GM21390 (cell line): ENCODE measurements around the gene CABCOCO1.

Experiments
- ATAC-seq: cut with Tn5 transposase; IDR thresholded peaks from one replicate; pipeline ENCODE4 v1.9.1; 2021; ENCODE audit not compliant: unreplicated experiment

The CABCOCO1 gene

GRCh38 chr10:61804414-61804813, 141.7 kb downstream of the CABCOCO1 start:
- ATAC-seq, result no peak

- no peak for ATAC-seq
Measured at GRCh38 chr10:61805091-61805490, 142.4 kb downstream of the CABCOCO1 start.

DNA sequence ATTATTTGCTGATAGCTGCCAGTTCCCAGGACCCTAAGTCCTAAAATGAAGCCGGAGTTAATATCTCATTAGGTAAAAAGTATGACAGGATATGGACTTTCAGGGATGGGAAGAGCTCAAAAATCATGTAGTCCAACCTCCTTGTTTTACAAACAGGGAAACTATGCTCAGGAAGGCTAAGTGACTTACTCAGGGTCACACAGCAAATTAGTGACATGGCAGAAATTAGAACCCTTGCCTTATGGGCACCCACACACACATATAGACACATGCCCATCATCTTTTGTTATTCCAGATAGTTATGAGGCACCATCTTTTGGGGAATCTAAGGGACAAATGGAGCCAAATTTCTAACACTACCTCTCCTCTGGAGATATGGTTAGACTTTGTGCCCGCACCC, 147.5 kb downstream of the CABCOCO1 start:
- no peak for ATAC-seq

GRCh38 chr10:61812052-61812721, 149.5 kb downstream of the CABCOCO1 start:
- peak; percentile 66 for ATAC-seq

DNA sequence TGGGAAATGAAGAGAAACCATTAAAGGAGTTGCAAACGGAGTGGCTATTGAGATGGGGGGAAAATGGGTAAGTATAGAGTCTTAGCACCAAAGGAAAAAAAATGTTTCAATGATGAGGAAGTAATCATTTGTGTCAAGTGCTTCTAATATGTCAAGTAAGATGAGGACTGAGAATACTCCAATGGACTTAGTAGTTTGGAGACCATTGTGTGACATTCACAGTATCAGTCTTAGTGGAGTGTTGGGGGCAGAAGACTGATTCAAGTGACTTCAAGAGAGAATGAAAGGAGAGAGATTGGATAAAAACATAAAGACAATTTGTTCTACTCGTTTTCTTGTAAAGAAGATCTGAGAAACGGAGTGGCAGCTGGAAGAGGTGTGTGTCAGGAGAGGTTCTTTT, 150.2 kb downstream of the CABCOCO1 start:
- no peak for ATAC-seq

- no peak for ATAC-seq
Measured at GRCh38 chr10:61814160-61814559, 151.4 kb downstream of the CABCOCO1 start.

DNA sequence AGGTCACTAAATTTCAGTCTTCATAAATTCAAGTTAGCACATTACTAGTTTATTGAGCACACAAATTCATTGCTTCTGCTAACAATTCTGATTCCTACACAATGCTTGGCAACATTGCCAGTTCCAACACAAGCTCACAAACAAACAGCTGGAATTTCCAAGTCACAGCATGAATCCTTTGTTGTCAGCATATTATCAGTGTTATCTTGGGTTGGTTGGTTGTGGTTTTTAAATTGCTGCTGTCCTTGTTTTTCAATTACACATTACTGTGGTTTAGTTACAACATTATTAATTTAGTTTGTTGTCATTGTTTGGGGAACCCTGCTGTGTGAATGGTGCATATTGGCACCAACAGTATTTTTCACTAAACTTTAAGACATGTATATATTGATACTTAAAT, 152.8 kb downstream of the CABCOCO1 start:
- ATAC-seq, result no peak
